H9 (cell line): ENCODE data around the gene ASCC2. TPM values are rescaled to one million over a fixed set of nuclear protein-coding genes. Genes with fewer than 3 reads are reported as not detected.

Experiments used
- DNase-seq: peaks from one replicate; pipeline ENCODE4 v3.0.0-alpha.2; 2017
- H2AFZ ChIP-seq: one replicate; pipeline ENCODE4 v1.6.1; 2013; ENCODE audit warnings: mild to moderate bottlenecking, low read length, control low read depth, moderate library complexity
- H2AK5ac ChIP-seq: 2 replicates; pipeline ENCODE4 v1.6.1; 2013; ENCODE audit warnings: low read length, control low read depth, mixed read lengths; ENCODE audit not compliant: insufficient read length
- H2BK120ac ChIP-seq: one replicate; pipeline ENCODE4 v1.6.1; 2013; ENCODE audit warnings: low read depth, mild to moderate bottlenecking, low read length, control low read depth, inconsistent platforms; ENCODE audit not compliant: poor library complexity, severe bottlenecking
- H2BK12ac ChIP-seq: 2 replicates; pipeline ENCODE4 v1.6.1; 2013; ENCODE audit warnings: low read length, control low read depth, mixed read lengths, low read depth; ENCODE audit not compliant: insufficient read length
- H2BK15ac ChIP-seq: 2 replicates; pipeline ENCODE4 v1.6.1; 2013; ENCODE audit warnings: low read depth, low read length, control low read depth
- H2BK20ac ChIP-seq: one replicate; pipeline ENCODE4 v1.6.1; 2013; ENCODE audit warnings: low read depth, mild to moderate bottlenecking, low read length, control low read depth, inconsistent platforms; ENCODE audit not compliant: poor library complexity, severe bottlenecking
- H2BK5ac ChIP-seq: 2 replicates; pipeline ENCODE4 v1.6.1; 2013; ENCODE audit warnings: low read length, control low read depth, mixed read lengths; ENCODE audit not compliant: insufficient read length
- H3K14ac ChIP-seq: 2 replicates; pipeline ENCODE4 v1.6.1; 2013; ENCODE audit warnings: low read length, control low read depth; ENCODE audit not compliant: insufficient read depth
- H3K18ac ChIP-seq: 2 replicates; pipeline ENCODE4 v1.6.1; 2013; ENCODE audit warnings: low read depth, mild to moderate bottlenecking, mixed read lengths, low read length, control low read depth; ENCODE audit not compliant: insufficient read length
- H3K23ac ChIP-seq: 2 replicates; pipeline ENCODE4 v1.6.1; 2013; ENCODE audit warnings: low read length, control low read depth, mixed read lengths, low read depth; ENCODE audit not compliant: insufficient read length
- H3K23me2 ChIP-seq: 2 replicates; pipeline ENCODE4 v1.6.1; 2013; ENCODE audit warnings: low read depth, mild to moderate bottlenecking, mixed read lengths, low read length, control low read depth; ENCODE audit not compliant: insufficient read length, poor library complexity, severe bottlenecking
- H3K27ac ChIP-seq: 2 replicates; pipeline ENCODE4 v1.5.1; 2013; ENCODE audit warnings: low read length, control low read depth, mixed read lengths, low read depth; ENCODE audit not compliant: insufficient read length
- H3K27me3 ChIP-seq: 2 replicates; pipeline ENCODE4 v1.6.1; 2013; ENCODE audit warnings: low read length, control low read depth, inconsistent platforms; ENCODE audit not compliant: insufficient read depth
- H3K4ac ChIP-seq: 2 replicates; pipeline ENCODE4 v1.6.1; 2013; ENCODE audit warnings: low read depth, mild to moderate bottlenecking, control low read depth, inconsistent platforms, low read length, moderate library complexity
- H3K4me1 ChIP-seq: 2 replicates; pipeline ENCODE4 v1.6.1; 2013; ENCODE audit warnings: low read length, control low read depth, inconsistent platforms; ENCODE audit not compliant: insufficient read depth
- H3K4me2 ChIP-seq: 2 replicates; pipeline ENCODE4 v1.6.1; 2013; ENCODE audit warnings: low read length, control low read depth, mixed read lengths; ENCODE audit not compliant: insufficient read length, insufficient read depth
- H3K56ac ChIP-seq: 2 replicates; pipeline ENCODE4 v1.6.1; 2013; ENCODE audit warnings: low read depth, mild to moderate bottlenecking, mixed read lengths, low read length, control low read depth; ENCODE audit not compliant: insufficient read length
- H3K79me1 ChIP-seq: 2 replicates; pipeline ENCODE4 v1.6.1; 2013; ENCODE audit warnings: low read depth, mild to moderate bottlenecking, moderate library complexity, low read length, control low read depth, inconsistent platforms; ENCODE audit not compliant: insufficient read depth, poor library complexity, severe bottlenecking
- H3K79me2 ChIP-seq: 2 replicates; pipeline ENCODE4 v1.6.1; 2013; ENCODE audit warnings: low read length, control low read depth, inconsistent platforms; ENCODE audit not compliant: insufficient read depth
- H3K9ac ChIP-seq: 2 replicates; pipeline ENCODE4 v1.6.1; 2013; ENCODE audit warnings: low read length, control low read depth, mixed read lengths; ENCODE audit not compliant: insufficient read length; ENCODE audit errors: extremely low read depth
- H3K9me3 ChIP-seq: one replicate; pipeline ENCODE4 v1.6.1; 2013; ENCODE audit warnings: low read depth, low read length, inconsistent platforms; ENCODE audit not compliant: control insufficient read depth
- H3T11ph ChIP-seq: one replicate; pipeline ENCODE4 v1.6.1; 2013; ENCODE audit warnings: mild to moderate bottlenecking, low read length, control low read depth, inconsistent platforms
- H4K20me1 ChIP-seq: one replicate; pipeline ENCODE4 v1.6.1; 2013; ENCODE audit not compliant: control insufficient read depth, insufficient read length, insufficient read depth
- H4K5ac ChIP-seq: 2 replicates; pipeline ENCODE4 v1.6.1; 2013; ENCODE audit warnings: low read depth, mild to moderate bottlenecking, mixed read lengths, low read length, control low read depth; ENCODE audit not compliant: insufficient read length
- H4K8ac ChIP-seq: replicated peaks from 2 replicates; pipeline ENCODE4 v1.6.1; 2013; ENCODE audit warnings: low read length, control low read depth, mixed read lengths, low read depth; ENCODE audit not compliant: insufficient read length
- H4K91ac ChIP-seq: 2 replicates; pipeline ENCODE4 v1.6.1; 2013; ENCODE audit warnings: low read depth, mild to moderate bottlenecking, moderate library complexity, mixed read lengths, low read length, control low read depth; ENCODE audit not compliant: insufficient read length
- H3K27ac Mint-ChIP-seq, 3 experiments: 2 replicates in 2 of 3; 3 replicates in 1 of 3; pipeline ENCODE4 v1.8.0; 2020 to 2021; ENCODE audit warnings: mixed read lengths in 3 of 3, mild to moderate bottlenecking in 1 of 3, moderate library complexity in 1 of 3
- H3K27me3 Mint-ChIP-seq: 2 replicates; pipeline ENCODE4 v1.8.0; 2021; ENCODE audit warnings: low read depth, mild to moderate bottlenecking, moderate library complexity, mixed read lengths
- H3K36me3 Mint-ChIP-seq, 3 experiments: 2 replicates in 2 of 3; 3 replicates in 1 of 3; pipeline ENCODE4 v1.8.0; 2020 to 2021; ENCODE audit warnings: low read depth in 3 of 3, mixed read lengths in 3 of 3; ENCODE audit not compliant: insufficient read depth in 1 of 3
- H3K4me1 Mint-ChIP-seq, 2 experiments: 2 replicates each; pipeline ENCODE4 v1.8.0; 2020; ENCODE audit warnings: mixed read lengths in 2 of 2
- H3K4me3 Mint-ChIP-seq, 2 experiments: 2 replicates in 1 of 2; 3 replicates in 1 of 2; pipeline ENCODE4 v1.8.0; 2020 to 2021; ENCODE audit warnings: mild to moderate bottlenecking in 2 of 2, mixed read lengths in 2 of 2, moderate library complexity in 1 of 2
- H3K9me3 Mint-ChIP-seq, 2 experiments: 2 replicates in 1 of 2; 3 replicates in 1 of 2; pipeline ENCODE4 v1.8.0; 2020; ENCODE audit warnings: mild to moderate bottlenecking in 2 of 2, mixed read lengths in 2 of 2, moderate library complexity in 1 of 2
- WGBS: extraction: QIAGEN DNeasy Blood & Tissue Kit; methylation state at CpG from one replicate; pipeline ENCODE4 v1.1.7; 2013; ENCODE audit warnings: missing lambda C conversion rate, low lambda C conversion rate, mixed read lengths; ENCODE audit not compliant: insufficient read length; ENCODE audit errors: extremely low coverage; 5-methylcytosine and 5-hydroxymethylcytosine counted together
- total RNA-seq: library from RNA; stranded (reverse); gene quantifications from 2 replicates; pipeline ENCODE4 v1.2.1, GENCODE V29; 2021
- TF ChIP-seq, protein P1 (sequence below): fragments of 200-600 bp; sonication (generic); conservative IDR thresholded peaks from 3 replicates; pipeline ENCODE4 v1.8.0; 2021; ENCODE audit warnings: antibody characterized with exemption, mild to moderate bottlenecking

Gene ASCC2
- total RNA-seq, 1 experiment from 2014 or later = 48.2 TPM

DNA sequence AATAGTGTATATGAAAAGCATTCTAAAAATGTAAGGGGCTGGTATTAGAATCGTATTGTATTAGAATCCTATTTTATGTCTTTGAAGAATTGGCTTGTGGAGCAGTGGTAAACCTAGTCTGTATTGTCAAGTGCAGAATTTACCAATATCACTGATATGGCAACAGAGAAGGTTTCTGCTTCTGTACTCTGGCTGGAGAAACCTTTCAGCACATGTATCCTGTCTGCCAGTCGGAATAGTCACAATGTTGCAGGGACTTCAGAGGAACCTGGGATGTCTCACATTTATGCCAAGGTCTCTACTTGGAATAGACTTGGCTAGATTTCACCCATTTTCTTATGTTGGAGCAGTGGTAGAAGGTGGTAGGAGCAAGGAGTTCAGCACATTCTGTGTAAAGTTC lies 49.3 kb upstream of the ASCC2 start:
- peaks cover 5% of the 10 kb centered on the region; the same call in 1 of the 2 replicates for H3K79me2 ChIP-seq
- no peak overlapping the region for H3K9ac ChIP-seq
- no peak overlapping the region for H2BK5ac ChIP-seq
- no peak overlapping the region for H4K91ac ChIP-seq
- no peak overlapping the region for H4K5ac ChIP-seq
- peaks cover 2% of the 10 kb centered on the region for H3K23me2 ChIP-seq
- no peak overlapping the region for H3K27ac ChIP-seq
- Mint-ChIP-seq H3K9me3 (no peaks in the 10 kb centered on the region), H3K36me3 (no peaks in the 10 kb centered on the region), H3K4me1 (peaks cover 7% of the 10 kb centered on the region in 2 experiments; a peak in 3 of 4 replicates), H3K4me3 (no peak overlapping the region), H3K27ac (no peak overlapping the region), H3K27me3 (no peaks in the 10 kb centered on the region)
- H3K27me3 ChIP-seq = no peaks in the 10 kb centered on the region
- H3K4me2 ChIP-seq = no peak overlapping the region
- H3K14ac ChIP-seq = no peak overlapping the region
- no peak overlapping the region for H2BK120ac ChIP-seq
- no peaks in the 10 kb centered on the region for H3K79me1 ChIP-seq
- H3K9me3 ChIP-seq = no peaks in the 10 kb centered on the region
- no peak overlapping the region for H2BK15ac ChIP-seq
- no peak overlapping the region for H2AK5ac ChIP-seq
- no peak overlapping the region for H3K18ac ChIP-seq
- no peak overlapping the region for H3K56ac ChIP-seq
- no peak overlapping the region for H2BK20ac ChIP-seq
- H2AFZ ChIP-seq = no peak overlapping the region
- H4K8ac ChIP-seq = no peak overlapping the region
- H4K20me1 ChIP-seq = no peaks in the 10 kb centered on the region
- WGBS = no CpG with 5 or more reads among the region's 2 CpGs
- H2BK12ac ChIP-seq = no peak overlapping the region
- H3K4ac ChIP-seq = no peak overlapping the region
- no peak overlapping the region for H3T11ph ChIP-seq
- H3K23ac ChIP-seq = no peak overlapping the region
- TF ChIP-seq, protein P1, sequence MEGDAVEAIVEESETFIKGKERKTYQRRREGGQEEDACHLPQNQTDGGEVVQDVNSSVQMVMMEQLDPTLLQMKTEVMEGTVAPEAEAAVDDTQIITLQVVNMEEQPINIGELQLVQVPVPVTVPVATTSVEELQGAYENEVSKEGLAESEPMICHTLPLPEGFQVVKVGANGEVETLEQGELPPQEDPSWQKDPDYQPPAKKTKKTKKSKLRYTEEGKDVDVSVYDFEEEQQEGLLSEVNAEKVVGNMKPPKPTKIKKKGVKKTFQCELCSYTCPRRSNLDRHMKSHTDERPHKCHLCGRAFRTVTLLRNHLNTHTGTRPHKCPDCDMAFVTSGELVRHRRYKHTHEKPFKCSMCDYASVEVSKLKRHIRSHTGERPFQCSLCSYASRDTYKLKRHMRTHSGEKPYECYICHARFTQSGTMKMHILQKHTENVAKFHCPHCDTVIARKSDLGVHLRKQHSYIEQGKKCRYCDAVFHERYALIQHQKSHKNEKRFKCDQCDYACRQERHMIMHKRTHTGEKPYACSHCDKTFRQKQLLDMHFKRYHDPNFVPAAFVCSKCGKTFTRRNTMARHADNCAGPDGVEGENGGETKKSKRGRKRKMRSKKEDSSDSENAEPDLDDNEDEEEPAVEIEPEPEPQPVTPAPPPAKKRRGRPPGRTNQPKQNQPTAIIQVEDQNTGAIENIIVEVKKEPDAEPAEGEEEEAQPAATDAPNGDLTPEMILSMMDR = no peak
- no peak for DNase-seq
- no peaks in the 10 kb centered on the region for H3K4me1 ChIP-seq
